Liver (tissue), 9 donors: ENCODE measurements around the gene ZNF681. TPM values are rescaled to one million over a fixed set of nuclear protein-coding genes. Genes with fewer than 3 reads are reported as not detected.

ENCODE experiments used
- DNase-seq: peaks from one replicate; pipeline ENCODE4 v3.0.0-alpha.2; 2017; ENCODE audit warnings: low spot score
- H3K27ac ChIP-seq, 2 donors: one replicate each; pipeline ENCODE4 v1.7.0; 2013; ENCODE audit warnings: inconsistent platforms in 2 of 2, low read length in 2 of 2, control low read depth in 1 of 2, low read depth in 1 of 2, mild to moderate bottlenecking in 1 of 2
- H3K27me3 ChIP-seq, 4 donors: one replicate each; pipeline versions ENCODE4 v1.6.1 to v1.7.0; 2013; ENCODE audit warnings: low read length in 3 of 4, inconsistent platforms in 1 of 4, mild to moderate bottlenecking in 1 of 4, moderate library complexity in 1 of 4; ENCODE audit not compliant: control insufficient read depth in 4 of 4, insufficient read depth in 4 of 4
- H3K36me3 ChIP-seq, 4 donors: one replicate each; pipeline versions ENCODE4 v1.6.1 to v1.7.0; 2013; ENCODE audit warnings: low read length in 3 of 4, mild to moderate bottlenecking in 3 of 4, low read depth in 1 of 4, moderate library complexity in 1 of 4; ENCODE audit not compliant: control insufficient read depth in 4 of 4, insufficient read depth in 3 of 4
- H3K4me1 ChIP-seq, 4 donors: one replicate each; pipeline versions ENCODE4 v1.6.1 to v1.7.0; 2013; ENCODE audit warnings: low read length in 3 of 4, mild to moderate bottlenecking in 3 of 4, moderate library complexity in 1 of 4; ENCODE audit not compliant: control insufficient read depth in 4 of 4, insufficient read depth in 4 of 4
- H3K4me3 ChIP-seq, 3 donors: one replicate each; pipeline versions ENCODE4 v1.6.1 to v1.7.0; 2013; ENCODE audit warnings: low read length in 3 of 3, control low read depth in 1 of 3, low read depth in 1 of 3, mild to moderate bottlenecking in 1 of 3
- H3K9ac ChIP-seq, 2 donors: one replicate each; pipeline ENCODE4 v1.7.0; 2013; ENCODE audit warnings: low read length in 2 of 2, mild to moderate bottlenecking in 2 of 2, moderate library complexity in 2 of 2, control low read depth in 1 of 2, low read depth in 1 of 2
- H3K9me3 ChIP-seq, 4 donors: one replicate each; pipeline versions ENCODE4 v1.6.1 to v1.7.0; 2013; ENCODE audit warnings: low read length in 3 of 4; ENCODE audit not compliant: control insufficient read depth in 4 of 4
- CTCF ChIP-seq: fragments of 150-350 bp; IDR thresholded peaks from 2 replicates; pipeline ENCODE4 v1.5.1; 2017; ENCODE audit warnings: improper control_type of control experiment, low read depth, low read length; ENCODE audit not compliant: missing input control
- EGR1 ChIP-seq, 2 donors: IDR thresholded peaks; 2 replicates each; pipeline ENCODE4 v1.6.1; 2016 to 2018; ENCODE audit warnings: antibody characterized with exemption in 2 of 2, low read depth in 2 of 2
- FOXA2 ChIP-seq: IDR thresholded peaks from 2 replicates; pipeline ENCODE4 v1.6.1; 2016; ENCODE audit warnings: antibody characterized with exemption
- HNF4A ChIP-seq, 2 donors: conservative IDR thresholded peaks; 2 replicates each; pipeline ENCODE4 v1.6.1; 2016; ENCODE audit warnings: antibody characterized with exemption in 2 of 2, mild to moderate bottlenecking in 2 of 2
- HNF4G ChIP-seq: IDR thresholded peaks from 2 replicates; pipeline ENCODE4 v1.6.1; 2016; ENCODE audit warnings: antibody characterized with exemption
- JUND ChIP-seq, 2 donors: IDR thresholded peaks; 2 replicates each; pipeline ENCODE4 v1.6.1; 2016; ENCODE audit warnings: antibody characterized with exemption in 2 of 2
- MAX ChIP-seq: IDR thresholded peaks from 2 replicates; pipeline ENCODE4 v1.6.1; 2016; ENCODE audit warnings: antibody characterized with exemption
- NR2F2 ChIP-seq: IDR thresholded peaks from 2 replicates; pipeline ENCODE4 v1.6.1; 2016; ENCODE audit warnings: antibody characterized with exemption
- RAD21 ChIP-seq, 2 donors: IDR thresholded peaks; 2 replicates each; pipeline ENCODE4 v1.6.1; 2016; ENCODE audit warnings: antibody characterized with exemption in 2 of 2, mild to moderate bottlenecking in 2 of 2
- REST ChIP-seq: IDR thresholded peaks from 2 replicates; pipeline ENCODE4 v1.6.1; 2016; ENCODE audit warnings: antibody characterized with exemption, mild to moderate bottlenecking
- RXRA ChIP-seq, 2 donors: IDR thresholded peaks; 2 replicates each; pipeline ENCODE4 v1.6.1; 2017 to 2018; ENCODE audit warnings: antibody characterized with exemption in 2 of 2, mild to moderate bottlenecking in 1 of 2
- SP1 ChIP-seq: IDR thresholded peaks from 2 replicates; pipeline ENCODE4 v1.6.1; 2018; ENCODE audit warnings: antibody characterized with exemption, mild to moderate bottlenecking
- TAF1 ChIP-seq: conservative IDR thresholded peaks from 2 replicates; pipeline ENCODE4 v1.6.1; 2016; ENCODE audit warnings: antibody characterized with exemption, mild to moderate bottlenecking
- YY1 ChIP-seq: IDR thresholded peaks from 2 replicates; pipeline ENCODE4 v1.6.1; 2016; ENCODE audit warnings: antibody characterized with exemption, mild to moderate bottlenecking
- ZBTB33 ChIP-seq: IDR thresholded peaks from 2 replicates; pipeline ENCODE4 v1.6.1; 2016; ENCODE audit warnings: antibody characterized with exemption
- WGBS: extraction: QIAGEN DNeasy Blood & Tissue Kit; methylation state at CpG from one replicate; pipeline ENCODE4 v1.1.7; 2013; 5-methylcytosine and 5-hydroxymethylcytosine counted together
- polyA plus RNA-seq, 2 donors: library from polyadenylated mRNA; stranded (reverse) in 1 of 2; unstranded in 1 of 2; fragments of 200-250 nt in 1 of 2; fragments of >200 nt in 1 of 2; fragmentation: Nextera tagmentation in 1 of 2; extraction: Ambion mirVana in 1 of 2; gene quantifications; one replicate each; pipeline versions ENCODE4 v1.2.1 to v1.2.3, GENCODE V29; 2013 to 2015
- total RNA-seq, 2 donors: library from RNA; depleted of rRNA; stranded (reverse); fragments of >200 nt; gene quantifications; one replicate each; pipeline ENCODE4 v1.2.3, GENCODE V29; 2014
- donor health status: healthy.
- donor health status: healthy.
- donor health status: healthy.
- donor health status: healthy.
- donor health status: healthy.

The ZNF681 gene
- total and polyA plus RNA-seq, 4 donors, result 0.06 to 2.8 (median 0.27) TPM

- H3K9me3 ChIP-seq, result peaks cover 0 to 11% (median 8%) of the 10 kb centered on the region in 4 donors
- no peaks in the 10 kb centered on the region for H3K27me3 ChIP-seq
- H3K4me1 ChIP-seq, result no peaks in the 10 kb centered on the region
- H3K36me3 ChIP-seq, result no peaks in the 10 kb centered on the region
- DNase-seq, result no peak
- 46% methylated on average over 2 of the region's 2 CpGs for WGBS
- no peak overlapping the region for H3K4me3 ChIP-seq
- TF ChIP-seq EGR1 (IDR thresholded peaks at IDR 0.05; ENCODE audit: low read depth in 2 of 2) (no peak), RXRA (IDR thresholded peaks at IDR 0.05) (no peak), ZBTB33 (no peak), NR2F2 (no peak), RAD21 (IDR thresholded peaks at IDR 0.05) (no peak), REST (no peak), SP1 (no peak), TAF1 (no peak), HNF4G (no peak), JUND (IDR thresholded peaks at IDR 0.05) (no peak), YY1 (no peak), CTCF (no peak), FOXA2 (no peak)
- no peak overlapping the region for H3K27ac ChIP-seq
- H3K9ac ChIP-seq, result no peak overlapping the region
These were observed 25.6 kb upstream of the ZNF681 start for GRCh38 chr19:23784274-23784673.

- TF ChIP-seq HNF4A (conservative IDR thresholded peaks at IDR 0.05) (peak; percentile 12 to 59), MAX (no peak)
- Histone ChIP-seq H3K9me3 (peaks cover 0 to 11% (median 8%) of the 10 kb centered on the region in 4 donors), H3K27ac (no peak overlapping the region), H3K36me3 (no peaks in the 10 kb centered on the region), H3K27me3 (no peaks in the 10 kb centered on the region), H3K4me3 (no peak overlapping the region), H3K4me1 (no peaks in the 10 kb centered on the region), H3K9ac (no peak overlapping the region)
- WGBS, result 0% methylated on average over 1 of the region's 1 CpG
- DNase-seq, result no peak
These were observed 24.9 kb upstream of the ZNF681 start for GRCh38 chr19:23783636-23784035.
